Muscle of leg (tissue), 11 donors: ENCODE data around the gene SPECC1. TPM values are rescaled to one million over a fixed set of nuclear protein-coding genes. Genes with fewer than 3 reads are reported as not detected.
"Not testable (repeated sequence)": the region's sequence is repeated elsewhere in the genome, so short reads cannot be mapped to it uniquely, and the experiment has no call there.

Source experiments
- DNase-seq: peaks from one replicate; pipeline ENCODE4 v3.0.0; 2013
- H3K27ac ChIP-seq: one replicate; pipeline ENCODE4 v1.5.1; 2013; ENCODE audit warnings: mild to moderate bottlenecking, low read length, control low read depth
- H3K27me3 ChIP-seq: one replicate; pipeline ENCODE4 v1.6.1; 2013; ENCODE audit warnings: low read length; ENCODE audit not compliant: control insufficient read depth, insufficient read depth
- H3K36me3 ChIP-seq: one replicate; pipeline ENCODE4 v1.6.1; 2013; ENCODE audit warnings: low read length; ENCODE audit not compliant: control insufficient read depth, insufficient read depth
- H3K4me1 ChIP-seq: one replicate; pipeline ENCODE4 v1.6.1; 2013; ENCODE audit warnings: low read length; ENCODE audit not compliant: control insufficient read depth, insufficient read depth
- H3K4me3 ChIP-seq: one replicate; pipeline ENCODE4 v1.5.1; 2013; ENCODE audit warnings: low read length, control low read depth
- H3K9me3 ChIP-seq: replicated peaks from 2 replicates; pipeline ENCODE4 v1.6.1; 2013; ENCODE audit warnings: low read depth, low read length; ENCODE audit not compliant: control insufficient read depth
- WGBS: methylation state at CpG from one replicate; pipeline ENCODE4 v1.1.5; 2013; ENCODE audit warnings: missing lambda C conversion rate; ENCODE audit not compliant: insufficient coverage; 5-methylcytosine and 5-hydroxymethylcytosine counted together
- polyA plus RNA-seq, 8 donors: library from polyadenylated mRNA; unstranded; fragments of 120-200 nt; gene quantifications; one replicate each; pipeline versions ENCODE4 v1.2.1 to v1.2.3, GENCODE V29; 2013; ENCODE audit warnings: inconsistent platforms in 1 of 8, low replicate concordance in 1 of 8; ENCODE audit not compliant: insufficient read length in 8 of 8, insufficient read depth in 1 of 8
- total RNA-seq: library from RNA; stranded (reverse); fragments of 120-200 nt; gene quantifications from one replicate; pipeline ENCODE4 v1.2.4, GENCODE V29; 2013

Gene SPECC1
- total and polyA plus RNA-seq, 9 donors = 5.7 to 11.6 (median 7.2) TPM

DNA sequence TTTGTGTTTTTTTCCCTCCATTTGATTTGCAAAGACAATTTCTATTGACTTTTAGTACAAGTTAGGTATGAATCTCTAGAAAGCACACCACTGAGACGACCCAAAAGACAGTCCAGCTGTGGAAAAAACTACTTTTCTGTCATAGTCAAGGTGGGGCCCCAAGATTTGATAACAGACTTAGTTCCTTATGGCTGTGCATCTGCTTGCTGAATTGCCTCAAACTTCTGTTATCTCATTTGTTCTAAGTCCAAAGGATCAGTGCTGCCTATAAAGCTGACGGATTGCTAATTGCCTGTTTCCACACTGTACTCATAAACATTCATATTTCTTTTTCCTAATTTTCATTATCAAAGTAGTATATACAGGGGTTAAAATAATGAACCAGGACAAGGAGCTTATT, 180.8 kb downstream of the SPECC1 start:
- H3K27ac ChIP-seq = no peak overlapping the region
- WGBS = no CpG with 5 or more reads among the region's 2 CpGs

DNA sequence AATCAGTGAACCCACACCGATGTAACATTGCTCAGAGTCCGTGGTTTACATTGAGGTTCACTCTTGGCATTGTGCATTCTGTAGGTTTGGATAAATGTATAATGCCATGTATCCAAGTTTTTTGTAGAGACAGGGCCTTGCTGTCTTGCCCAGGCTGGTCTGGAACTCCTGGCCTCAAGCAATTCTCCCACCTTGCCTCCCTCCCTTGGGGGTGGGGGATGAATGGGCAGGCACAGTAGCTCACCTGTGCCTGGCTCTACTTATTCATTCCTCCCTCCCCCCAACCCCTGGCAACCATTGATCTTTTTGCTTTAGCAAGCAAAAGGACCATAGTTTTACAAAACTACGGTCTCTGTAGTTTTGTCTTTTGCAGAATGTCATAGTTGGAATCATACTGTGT, 181.4 kb downstream of the SPECC1 start:
- H3K27ac ChIP-seq = no peak overlapping the region
- no peaks in the 10 kb centered on the region for H3K27me3 ChIP-seq
- H3K4me3 ChIP-seq = no peak overlapping the region
- H3K36me3 ChIP-seq = no peaks in the 10 kb centered on the region
- no CpG with 5 or more reads among the region's 3 CpGs for WGBS
- DNase-seq = no peak
- peaks cover 2% of the 10 kb centered on the region for H3K4me1 ChIP-seq
- no peaks in the 10 kb centered on the region for H3K9me3 ChIP-seq

More for the DNA sequence above, 180.8 kb downstream of the SPECC1 start:
- H3K36me3 ChIP-seq = no peaks in the 10 kb centered on the region
- peaks cover 2% of the 10 kb centered on the region for H3K4me1 ChIP-seq
- H3K4me3 ChIP-seq = no peak overlapping the region
- no peaks in the 10 kb centered on the region for H3K9me3 ChIP-seq
- no peak for DNase-seq
- no peaks in the 10 kb centered on the region for H3K27me3 ChIP-seq

DNA sequence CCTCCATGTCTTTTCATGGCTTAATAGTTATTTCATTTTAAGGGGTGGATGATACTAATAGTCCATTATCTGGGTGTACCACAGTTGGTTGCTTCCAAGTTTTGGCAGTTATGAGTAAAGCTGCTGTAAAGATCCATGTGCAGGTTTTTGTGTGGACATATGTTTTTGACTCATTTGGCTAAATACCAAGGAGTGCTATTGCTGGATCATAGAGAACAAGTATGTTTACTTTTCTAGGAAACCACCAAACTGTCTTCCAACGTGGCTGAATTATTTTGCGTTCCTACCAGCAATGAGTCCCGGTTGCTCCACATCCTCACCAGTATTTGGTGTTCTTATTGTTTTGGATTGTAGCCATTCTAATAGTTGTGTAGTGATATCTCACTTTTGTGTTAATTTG, 181.9 kb downstream of the SPECC1 start:
- peak; percentile 33 for DNase-seq

DNA sequence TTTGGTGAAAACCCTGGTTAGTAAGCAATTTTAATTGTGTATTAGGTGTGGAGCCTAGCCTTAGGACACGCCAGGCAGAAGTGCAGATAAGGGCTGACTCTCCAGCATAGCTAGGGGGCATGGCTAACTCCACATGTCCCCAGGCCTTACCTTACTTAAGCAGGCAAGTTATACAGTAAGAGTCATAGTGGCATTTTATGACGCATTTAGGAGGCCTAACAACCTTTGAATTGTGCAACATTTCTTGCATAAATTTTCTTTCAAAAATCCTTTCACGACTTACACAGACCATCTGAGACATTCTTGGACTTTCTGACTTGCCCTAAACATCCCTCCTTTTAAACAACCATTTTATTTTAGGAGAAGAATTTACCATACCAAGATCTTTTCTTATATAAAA, 187.1 kb downstream of the SPECC1 start:
- WGBS = 100% methylated on average over 2 of the region's 3 CpGs
- not testable (repeated sequence) for H3K4me3 ChIP-seq, H3K4me1 ChIP-seq, H3K9me3 ChIP-seq, H3K27ac ChIP-seq, DNase-seq, H3K27me3 ChIP-seq, H3K36me3 ChIP-seq

More for the DNA sequence above, 181.9 kb downstream of the SPECC1 start:
- no peaks in the 10 kb centered on the region for H3K27me3 ChIP-seq
- WGBS = no CpG with 5 or more reads among the region's 3 CpGs
- H3K36me3 ChIP-seq = no peaks in the 10 kb centered on the region
- peaks cover 2% of the 10 kb centered on the region for H3K4me1 ChIP-seq
- H3K27ac ChIP-seq = no peak overlapping the region
- no peak overlapping the region for H3K4me3 ChIP-seq
- no peaks in the 10 kb centered on the region for H3K9me3 ChIP-seq

- Histone ChIP-seq H3K4me3 (no peak overlapping the region), H3K27me3 (no peaks in the 10 kb centered on the region), H3K27ac (no peak overlapping the region), H3K9me3 (peaks cover 2% of the 10 kb centered on the region), H3K36me3 (no peaks in the 10 kb centered on the region), H3K4me1 (no peaks in the 10 kb centered on the region)
- DNase-seq = no peak
- WGBS = no CpG with 5 or more reads among the region's 5 CpGs
Observed at GRCh38 chr17:20197272-20197926, 188.2 kb downstream of the SPECC1 start.

- H3K4me1 ChIP-seq = no peaks in the 10 kb centered on the region
- H3K4me3 ChIP-seq = no peak overlapping the region
- H3K36me3 ChIP-seq = no peaks in the 10 kb centered on the region
- H3K9me3 ChIP-seq = peaks cover 2% of the 10 kb centered on the region
- H3K27ac ChIP-seq = no peak overlapping the region
- H3K27me3 ChIP-seq = no peaks in the 10 kb centered on the region
- WGBS = 71% methylated on average over 1 of the region's 5 CpGs
- no peak for DNase-seq
Observed at GRCh38 chr17:20200016-20200795, 191.0 kb downstream of the SPECC1 start.

DNA sequence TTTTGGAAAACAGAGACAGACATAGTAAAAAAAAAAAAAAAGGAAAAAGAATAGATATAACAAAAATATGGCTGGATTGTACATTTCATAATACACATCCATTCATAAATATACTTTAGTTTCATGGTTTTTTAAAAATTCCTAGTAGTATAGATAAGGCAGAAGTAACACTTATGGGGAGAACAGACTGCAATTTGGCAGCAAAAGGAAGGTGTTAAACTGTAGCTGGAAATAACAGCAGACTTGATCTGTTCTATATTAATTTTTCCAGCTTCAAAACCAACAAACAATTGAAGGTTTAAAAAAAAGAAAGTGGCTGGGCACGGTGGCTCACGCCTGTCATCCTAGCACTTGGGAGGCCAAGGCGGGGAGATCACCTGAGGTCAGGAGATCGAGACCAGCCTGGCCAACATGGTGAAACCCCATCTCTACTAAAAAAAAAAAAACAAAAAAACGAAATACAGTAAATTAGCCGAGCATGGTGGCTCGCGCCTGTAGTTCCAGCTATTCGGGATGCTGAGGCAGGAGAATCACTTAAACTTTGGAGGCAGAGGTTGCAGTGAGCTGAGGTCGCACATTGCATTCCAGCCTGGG, 191.8 kb downstream of the SPECC1 start:
- H3K27ac ChIP-seq = no peak overlapping the region
- H3K4me1 ChIP-seq = no peaks in the 10 kb centered on the region
- no peaks in the 10 kb centered on the region for H3K27me3 ChIP-seq
- no peak for DNase-seq
- H3K9me3 ChIP-seq = peaks cover 2% of the 10 kb centered on the region
- H3K36me3 ChIP-seq = no peaks in the 10 kb centered on the region
- WGBS = 81% methylated on average over 5 of the region's 10 CpGs
- no peak overlapping the region for H3K4me3 ChIP-seq

DNA sequence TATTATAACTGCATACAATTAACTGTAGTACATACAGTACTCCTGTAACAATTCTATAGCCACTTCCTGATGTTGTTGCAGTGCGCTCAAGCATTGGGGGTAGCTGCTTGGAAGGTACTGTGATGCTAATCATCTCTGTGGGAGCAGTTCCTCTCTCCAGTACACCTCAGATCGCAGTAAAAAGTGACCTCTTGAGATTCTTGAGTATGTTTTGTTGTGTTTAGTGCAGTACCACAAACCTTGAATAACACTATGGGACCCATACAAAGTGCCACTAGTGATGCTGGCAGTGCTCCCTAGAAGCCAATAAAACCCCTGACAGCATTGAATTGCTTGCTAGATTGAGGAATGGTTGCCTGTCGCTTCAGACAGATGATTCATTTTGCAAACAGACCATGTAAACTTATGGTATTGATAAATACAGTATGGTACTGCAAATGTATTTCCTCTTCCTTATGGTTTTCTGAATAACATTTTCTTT, 193.0 kb downstream of the SPECC1 start:
- WGBS = no CpG with 5 or more reads among the region's 3 CpGs
- no peak for DNase-seq
- H3K4me1 ChIP-seq = no peaks in the 10 kb centered on the region
- H3K4me3 ChIP-seq = no peak overlapping the region
- no peaks in the 10 kb centered on the region for H3K27me3 ChIP-seq
- no peaks in the 10 kb centered on the region for H3K36me3 ChIP-seq
- H3K9me3 ChIP-seq = peaks cover 2% of the 10 kb centered on the region
- H3K27ac ChIP-seq = no peak overlapping the region

- Histone ChIP-seq H3K27ac (no peak overlapping the region), H3K4me3 (no peak overlapping the region), H3K36me3 (no peaks in the 10 kb centered on the region), H3K9me3 (peaks cover 2% of the 10 kb centered on the region), H3K27me3 (no peaks in the 10 kb centered on the region), H3K4me1 (no peaks in the 10 kb centered on the region)
- no peak for DNase-seq
- WGBS = no CpG with 5 or more reads among the region's 2 CpGs
Observed at GRCh38 chr17:20203018-20203417, 193.9 kb downstream of the SPECC1 start.

DNA sequence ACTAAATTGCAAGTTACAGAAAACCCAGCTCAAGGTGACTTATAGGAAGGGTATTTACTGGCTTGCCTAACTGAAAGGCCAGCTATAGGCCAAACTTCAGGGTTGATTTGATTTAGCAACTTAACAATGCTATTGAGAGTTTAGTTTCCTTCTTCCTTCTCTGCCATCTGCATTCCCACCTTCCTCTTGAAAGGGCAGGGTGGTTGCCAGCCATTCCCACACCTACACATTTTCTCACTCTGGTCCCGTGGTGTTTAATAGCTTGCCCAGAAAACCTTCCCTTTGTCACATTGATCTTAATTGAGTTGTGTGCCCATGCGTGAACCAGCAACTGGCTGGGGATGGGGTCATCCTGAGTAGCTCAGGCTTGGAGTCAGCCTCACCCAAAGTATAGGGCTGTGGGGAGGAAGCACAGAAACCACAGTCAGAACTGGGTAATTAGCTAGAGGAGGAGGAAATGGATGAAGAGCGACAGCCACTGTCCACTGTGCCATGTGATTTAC, 194.7 kb downstream of the SPECC1 start:
- H3K36me3 ChIP-seq = no peaks in the 10 kb centered on the region
- DNase-seq = no peak
- no peak overlapping the region for H3K4me3 ChIP-seq
- H3K4me1 ChIP-seq = no peaks in the 10 kb centered on the region
- no peaks in the 10 kb centered on the region for H3K9me3 ChIP-seq
- H3K27me3 ChIP-seq = no peaks in the 10 kb centered on the region
- WGBS = no CpG with 5 or more reads among the region's 3 CpGs
- H3K27ac ChIP-seq = no peak overlapping the region
